SHP77 (cell line): ENCODE data around the gene SH3RF3.
"Not testable (repeated sequence)": the region's sequence is repeated elsewhere in the genome, so short reads cannot be mapped to it uniquely, and the experiment has no call there.

Experiments used
- DNase-seq, 2 experiments: peaks; one replicate each; lab custom pipeline; 2025; lab: John Stamatoyannopoulos, UW

The SH3RF3 gene

DNA sequence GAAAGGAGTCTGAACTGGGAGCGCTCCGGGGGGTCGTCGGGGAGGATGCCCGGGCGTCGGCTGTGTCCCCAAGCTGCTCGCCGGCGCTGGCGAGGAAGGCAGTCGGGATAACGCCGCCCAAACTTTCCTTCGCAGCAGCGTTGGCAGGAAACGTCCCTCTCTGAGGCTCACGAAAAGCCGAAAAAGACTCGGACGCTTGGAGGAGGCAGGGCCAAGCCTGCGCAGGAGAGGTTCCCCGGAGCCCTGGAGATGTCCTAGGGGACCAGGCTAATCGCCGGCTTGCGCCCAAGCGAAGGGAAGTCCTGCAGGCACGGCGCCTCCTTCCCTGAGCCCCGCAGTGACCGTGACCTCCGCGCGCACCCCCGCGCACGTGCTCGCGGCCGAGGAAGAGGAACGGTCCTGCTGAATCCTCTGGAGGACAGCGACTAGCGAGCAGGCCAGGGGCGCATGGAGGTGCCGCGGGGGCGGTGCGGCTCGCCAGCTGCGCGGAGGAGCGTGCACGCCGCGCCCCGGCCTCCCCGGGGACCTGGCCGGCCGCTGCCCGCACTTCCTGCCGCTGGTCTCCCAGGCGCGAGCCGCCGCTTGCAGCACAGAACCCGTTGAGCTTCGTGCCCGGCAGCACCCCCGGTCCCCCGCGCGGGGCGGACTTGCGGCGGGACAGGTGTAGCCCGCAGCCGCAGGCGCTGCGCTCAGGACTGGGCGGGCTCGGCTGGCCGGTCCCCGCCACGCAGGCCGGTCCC lies at the start of gene SH3RF3:
Gene SH3RF3 (plus strand): TSS at position 590 of the 740 bp plus-strand sequence.
- DNase-seq, result peak in 1 of 2 experiments; percentile 28

DNA sequence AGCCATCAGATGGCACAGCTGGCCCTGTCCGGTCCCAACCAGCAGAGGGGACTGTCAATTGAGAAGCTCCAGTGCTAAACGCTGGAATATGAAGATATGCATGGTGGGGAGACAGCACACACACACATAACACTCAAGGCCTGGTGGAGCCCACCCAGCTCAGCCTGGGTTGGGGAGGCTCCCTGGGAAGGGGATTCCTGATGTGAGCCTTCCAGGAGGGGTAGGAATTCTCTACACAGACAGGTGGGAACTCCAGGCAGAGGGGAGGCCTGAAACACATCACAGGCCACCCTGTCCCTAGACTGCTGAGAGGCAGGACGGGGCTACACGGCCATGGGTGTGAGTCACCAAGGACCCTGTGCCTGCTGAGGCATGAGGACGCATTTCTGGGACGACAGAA lies 49.4 kb upstream of the SH3RF3 start:
- DNase-seq, result no peak

GRCh38 chr2:109080109-109080508 lies 48.9 kb upstream of the SH3RF3 start:
- DNase-seq, result no peak

DNA sequence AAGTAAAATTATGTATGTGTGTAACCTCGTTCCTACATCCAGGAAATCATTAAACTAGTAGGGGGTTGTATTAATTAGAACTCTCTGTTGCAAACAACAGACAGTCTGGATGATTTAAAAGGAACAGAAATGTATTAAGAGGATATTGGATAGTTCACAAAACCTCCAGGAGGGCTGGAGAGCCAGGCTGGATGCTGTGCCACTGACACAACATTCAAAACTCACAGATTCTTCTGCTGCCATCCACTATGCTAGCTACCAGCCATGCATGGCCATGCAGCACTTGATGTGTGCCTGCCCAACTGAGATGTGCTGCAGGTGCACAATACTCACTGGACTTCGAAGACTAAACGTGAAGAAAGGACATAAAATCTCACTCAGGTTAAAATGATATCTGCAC lies 48.2 kb upstream of the SH3RF3 start:
- DNase-seq, result no peak

GRCh38 chr2:109081374-109081773 lies 47.6 kb upstream of the SH3RF3 start:
- DNase-seq, result no peak

DNA sequence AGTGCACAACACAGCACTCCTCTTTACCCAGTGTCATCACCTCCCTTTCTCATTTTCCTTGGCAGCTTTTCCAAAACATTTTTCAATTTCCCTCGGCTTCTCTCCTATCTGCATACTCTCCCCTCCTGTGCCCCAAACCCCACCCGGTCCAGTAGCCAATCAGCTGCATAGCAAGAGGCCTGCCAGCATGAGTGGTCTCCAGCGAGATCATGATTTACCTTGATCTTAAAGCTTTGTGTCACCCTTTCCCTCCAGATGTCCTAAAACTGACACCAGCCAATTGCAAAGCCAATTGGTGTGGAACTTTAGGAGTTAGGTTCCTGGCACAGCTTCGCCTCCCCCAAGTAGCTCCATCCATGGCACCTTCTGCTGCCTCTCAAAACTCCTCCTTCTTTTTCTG lies 45.2 kb upstream of the SH3RF3 start:
- no peak for DNase-seq

- no peak for DNase-seq
Observed at GRCh38 chr2:109084341-109084740, 44.7 kb upstream of the SH3RF3 start.

DNA sequence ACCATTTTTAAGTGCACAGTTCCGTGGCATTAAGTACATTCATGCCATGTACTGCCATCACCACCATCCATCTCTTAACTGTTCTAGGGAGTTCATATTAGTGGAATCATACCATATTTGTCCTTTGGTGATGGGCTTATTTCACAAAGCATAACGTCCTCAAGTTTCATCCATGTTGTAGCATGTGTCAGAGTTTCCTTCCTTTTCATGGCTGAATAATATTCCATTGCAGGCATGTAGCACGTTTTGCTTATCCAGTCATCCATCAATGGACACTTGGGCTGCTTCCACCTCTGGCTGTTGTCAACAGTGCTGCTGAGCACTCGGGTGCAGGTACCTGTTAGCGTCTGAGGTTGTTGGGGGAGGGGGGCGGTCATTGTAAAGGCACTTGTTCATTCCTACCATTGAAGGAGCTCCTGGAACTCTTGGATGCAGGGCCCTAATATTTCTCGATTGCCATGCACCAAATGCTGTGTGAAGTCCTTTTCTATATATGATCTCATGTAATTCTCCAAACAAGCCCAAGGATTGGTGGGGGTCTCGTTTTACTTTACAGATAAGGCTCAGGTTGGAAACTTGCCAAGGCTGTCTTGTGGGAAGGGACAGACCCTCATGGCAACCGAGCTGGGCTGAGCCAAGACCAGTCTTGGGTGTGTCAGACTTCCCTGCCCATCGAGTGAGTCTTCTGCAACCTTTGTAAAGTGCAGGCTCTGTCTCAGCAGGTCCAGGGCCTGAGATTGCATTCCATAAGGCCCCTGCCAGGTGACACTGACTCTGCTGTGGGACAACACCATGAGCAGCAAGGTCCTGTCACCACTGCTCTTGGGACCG lies 42.9 kb upstream of the SH3RF3 start:
- DNase-seq, result no peak

- no peak for DNase-seq
Observed at GRCh38 chr2:109086743-109087020, 42.3 kb upstream of the SH3RF3 start.

DNA sequence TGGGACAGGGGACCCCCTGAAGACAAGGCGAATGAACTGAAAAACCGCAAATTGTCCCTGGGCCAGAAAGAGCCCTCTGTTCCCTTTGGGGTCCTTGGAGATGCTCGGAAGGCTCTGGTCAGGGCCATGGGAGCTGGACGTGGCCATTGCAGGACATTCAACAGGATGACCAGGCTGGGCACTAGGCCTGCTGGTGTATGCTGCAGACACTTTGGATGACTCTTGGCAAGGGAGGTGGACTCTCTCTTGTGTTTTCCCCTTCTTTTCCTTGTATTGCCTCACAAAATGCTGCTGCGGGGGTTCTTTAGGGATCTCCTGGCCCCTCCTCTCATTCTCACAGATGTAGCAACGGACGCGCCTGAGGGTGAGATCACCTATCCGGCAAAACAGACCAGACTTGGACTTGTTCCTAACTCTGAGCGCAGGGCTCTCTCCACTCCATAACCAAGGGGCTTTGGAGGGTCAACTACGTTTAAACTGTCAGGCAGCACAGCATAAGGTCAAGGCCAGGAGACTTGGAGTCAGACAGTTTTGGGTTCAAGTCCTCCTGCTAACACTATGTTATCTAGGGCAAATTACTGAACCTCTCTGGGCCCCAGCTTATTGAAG lies 41.8 kb upstream of the SH3RF3 start:
- DNase-seq, result no peak

DNA sequence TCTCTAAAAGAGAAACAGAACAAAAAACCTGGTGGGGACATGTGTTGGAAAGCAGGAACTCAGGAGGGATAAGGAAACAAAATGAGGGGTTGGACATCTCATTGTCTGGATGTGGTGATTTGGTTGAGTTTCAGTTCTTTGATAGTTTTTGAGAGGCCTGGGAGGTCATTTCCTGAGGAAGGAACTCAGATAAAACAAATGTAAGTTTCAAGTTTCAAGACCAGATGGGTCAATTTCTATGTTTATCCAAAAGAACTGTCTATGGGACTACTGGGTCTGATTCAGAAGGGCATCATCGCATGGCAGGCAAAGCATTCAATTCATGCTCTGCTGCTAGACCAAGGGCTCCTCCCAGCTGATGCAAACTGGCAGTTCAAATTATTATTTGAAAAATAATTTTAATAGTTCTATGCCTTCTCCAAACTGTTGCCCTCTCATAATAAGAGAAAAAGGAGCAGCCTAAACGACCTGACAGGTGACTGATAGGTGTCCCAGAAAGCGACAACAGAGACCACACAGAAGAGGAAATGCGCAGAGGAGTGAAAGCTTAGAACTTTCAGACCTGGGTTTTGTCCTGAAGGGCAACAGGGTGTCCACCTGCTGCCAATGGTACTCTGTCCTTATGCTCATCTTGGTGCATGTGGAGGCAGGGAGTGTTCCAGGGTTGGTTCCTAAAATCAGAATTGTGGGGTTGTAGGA lies 39.3 kb upstream of the SH3RF3 start:
- DNase-seq, result no peak

DNA sequence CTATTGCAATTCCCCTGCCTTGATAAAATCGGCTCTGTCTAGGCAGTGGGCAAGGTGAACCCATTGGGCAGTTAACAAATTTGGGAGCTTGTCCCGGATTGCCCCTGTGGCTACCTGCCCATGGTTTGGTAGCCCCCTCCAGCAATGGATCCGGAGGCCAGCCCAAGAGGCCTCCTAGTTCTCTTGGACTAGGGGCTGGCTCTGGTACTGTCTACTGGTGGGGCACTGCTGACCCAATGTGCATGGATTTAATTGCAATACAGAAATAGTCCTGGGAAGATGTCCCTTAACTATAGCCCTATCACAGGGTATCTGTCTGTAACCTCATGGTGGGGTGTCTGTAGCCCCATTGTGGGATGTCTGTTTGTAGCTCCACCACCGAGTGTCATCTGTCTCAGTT lies 37.5 kb upstream of the SH3RF3 start:
- no peak for DNase-seq

DNA sequence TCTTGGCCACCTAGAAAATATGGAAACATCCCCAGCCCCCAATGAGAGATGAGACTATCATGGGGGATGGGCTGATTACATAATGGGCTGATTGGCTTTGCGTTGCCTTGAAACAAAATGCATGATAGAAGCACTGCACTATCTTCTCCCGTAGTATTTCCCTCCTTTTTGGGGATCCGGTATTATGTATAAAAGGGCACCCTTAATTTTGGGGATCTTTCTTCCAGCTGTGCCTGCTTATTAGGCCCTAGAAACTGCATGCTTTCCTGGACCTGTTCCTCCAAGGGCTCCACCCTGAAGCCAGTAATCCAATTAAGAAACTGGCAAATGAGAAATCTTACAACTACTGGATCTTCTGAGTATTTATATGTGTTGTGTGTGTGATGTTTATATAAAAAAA lies 34.9 kb upstream of the SH3RF3 start:
- DNase-seq, result no peak

GRCh38 chr2:109098251-109098920 lies 30.6 kb upstream of the SH3RF3 start:
- DNase-seq, result no peak

DNA sequence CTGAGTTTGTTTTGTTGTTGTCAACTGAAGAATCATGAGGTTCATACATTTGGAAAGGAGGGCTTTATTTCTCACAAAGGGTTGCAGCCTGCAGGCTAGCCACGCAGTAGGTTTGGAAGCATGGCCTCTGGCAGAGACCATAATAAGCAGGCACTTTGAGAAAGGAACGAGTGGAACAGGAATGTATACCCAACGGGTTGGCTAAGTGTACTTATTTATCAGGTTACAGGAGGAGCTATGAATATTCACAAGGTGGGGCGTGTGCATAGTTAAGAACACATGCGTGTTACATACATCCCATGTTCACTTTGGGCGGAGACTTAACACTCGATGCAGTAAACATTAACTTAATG lies 30.1 kb upstream of the SH3RF3 start:
- DNase-seq, result no peak

DNA sequence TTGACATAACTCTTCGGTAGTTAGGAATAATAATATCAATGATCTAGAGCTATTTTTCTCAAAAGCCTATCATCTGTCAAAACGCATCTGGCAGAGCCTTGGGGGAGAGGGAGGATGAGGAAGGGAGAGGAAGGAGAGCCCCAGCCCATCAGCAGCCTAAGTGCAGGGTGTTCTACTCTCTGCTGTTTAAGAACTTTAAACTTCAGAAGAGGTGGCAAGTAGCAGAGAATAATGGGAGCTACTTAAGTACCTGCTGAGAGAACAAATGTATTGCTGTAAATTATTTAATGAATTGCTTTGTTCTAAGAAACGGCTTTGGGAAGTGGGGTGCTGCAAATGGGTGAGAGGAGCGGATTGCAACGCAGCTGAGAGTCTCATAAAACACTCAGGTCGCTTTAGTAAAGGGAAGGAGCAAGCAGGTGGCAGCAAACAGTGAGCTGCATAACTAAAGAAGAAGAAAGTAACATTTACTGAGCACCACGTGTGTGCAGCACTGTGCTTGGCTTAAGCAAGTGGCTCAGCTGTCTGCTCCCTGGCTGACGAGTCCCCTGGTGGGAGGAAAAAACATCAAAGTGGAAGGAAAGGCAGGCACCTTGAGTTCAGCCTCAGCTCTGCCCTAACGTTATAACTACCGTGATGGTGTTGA lies 26.3 kb upstream of the SH3RF3 start:
- no peak for DNase-seq

DNA sequence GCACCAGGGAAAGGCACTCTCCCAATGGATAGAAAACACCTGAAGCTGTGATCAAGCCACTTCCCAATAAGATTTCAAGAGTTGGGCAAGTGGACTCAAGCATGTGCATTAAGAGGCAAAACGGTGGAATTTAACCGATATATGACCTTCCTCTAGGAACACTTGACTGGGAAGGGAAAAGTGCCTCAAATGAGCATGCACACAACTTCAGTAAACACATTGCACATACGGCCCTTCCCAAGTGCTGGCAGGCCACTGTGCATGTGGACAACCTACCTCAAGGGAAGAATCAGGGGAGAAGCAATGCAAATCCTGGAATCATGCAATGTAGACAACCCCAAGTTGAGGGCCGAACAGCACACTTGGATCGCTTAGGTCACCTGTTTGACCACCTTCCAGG lies 23.9 kb upstream of the SH3RF3 start:
- no peak for DNase-seq

DNA sequence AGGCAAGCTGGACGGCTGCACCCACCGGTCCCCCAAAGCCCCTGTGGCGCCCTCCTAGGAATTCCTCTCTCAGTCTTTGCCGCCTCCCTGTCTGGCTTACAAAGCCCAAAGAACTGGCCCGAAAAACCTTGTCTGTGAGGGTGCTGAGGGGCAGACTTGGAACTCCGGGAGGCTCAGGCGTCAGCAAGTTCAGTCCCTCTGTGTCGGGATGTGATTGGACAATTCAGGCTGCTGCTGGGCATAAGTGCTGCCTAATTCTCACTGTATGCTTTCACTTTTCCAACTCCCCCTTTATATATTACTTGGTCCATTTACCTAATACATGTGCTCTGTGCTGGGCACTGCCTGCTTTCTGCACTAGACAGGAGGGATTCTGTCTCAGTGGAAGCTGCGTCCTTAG lies 20.3 kb upstream of the SH3RF3 start:
- no peak for DNase-seq

- no peak for DNase-seq
Observed at GRCh38 chr2:109109342-109109741, 19.7 kb upstream of the SH3RF3 start.

DNA sequence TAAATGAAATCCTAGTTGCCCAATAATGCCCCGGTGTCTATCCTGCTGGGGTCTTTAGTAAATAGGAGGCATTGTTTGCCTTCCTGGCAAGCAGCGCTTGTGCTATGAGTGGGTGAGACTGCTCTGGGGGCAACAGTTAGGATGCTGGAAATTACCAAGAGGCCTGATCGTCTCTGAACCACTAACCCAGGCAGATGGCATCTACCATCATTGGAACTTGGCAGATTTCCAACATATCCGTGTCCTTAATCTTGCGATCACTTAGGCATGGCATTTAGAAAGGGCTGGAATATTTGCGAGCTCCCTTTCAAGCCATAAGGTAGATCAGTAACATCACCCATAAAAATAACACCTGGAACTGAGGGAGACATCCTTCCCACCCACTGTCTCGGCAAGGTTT lies 18.8 kb upstream of the SH3RF3 start:
- no peak for DNase-seq

DNA sequence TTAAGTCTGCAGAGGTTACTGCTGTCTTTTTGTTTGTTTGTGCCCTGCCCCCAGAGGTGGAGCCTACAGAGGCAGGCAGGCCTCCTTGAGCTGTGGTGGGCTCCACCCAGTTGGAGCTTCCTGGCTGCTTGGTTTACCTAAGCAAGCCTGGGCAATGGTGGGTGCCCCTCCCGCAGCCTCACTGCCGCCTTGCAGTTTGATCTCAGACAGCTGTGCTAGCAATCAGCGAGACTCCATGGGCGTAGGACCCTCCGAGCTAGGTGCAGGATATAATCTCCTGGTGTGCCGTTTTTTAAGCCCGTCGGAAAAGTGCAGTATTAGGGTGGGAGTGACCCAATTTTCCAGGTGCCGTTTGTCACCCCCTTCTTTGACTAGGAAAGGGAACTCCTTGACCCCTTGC lies 11.8 kb upstream of the SH3RF3 start:
- DNase-seq, result not testable (repeated sequence)

GRCh38 chr2:109117780-109118179 lies 11.2 kb upstream of the SH3RF3 start:
- no peak for DNase-seq
